Measurements from ENCODE around the gene TP73. TPM values are rescaled to one million over a fixed set of nuclear protein-coding genes. Genes with fewer than 3 reads are reported as not detected.

TP73 gene
- polyA plus RNA-seq, 1 donor from 2014 or later: 0.88 TPM

DNA sequence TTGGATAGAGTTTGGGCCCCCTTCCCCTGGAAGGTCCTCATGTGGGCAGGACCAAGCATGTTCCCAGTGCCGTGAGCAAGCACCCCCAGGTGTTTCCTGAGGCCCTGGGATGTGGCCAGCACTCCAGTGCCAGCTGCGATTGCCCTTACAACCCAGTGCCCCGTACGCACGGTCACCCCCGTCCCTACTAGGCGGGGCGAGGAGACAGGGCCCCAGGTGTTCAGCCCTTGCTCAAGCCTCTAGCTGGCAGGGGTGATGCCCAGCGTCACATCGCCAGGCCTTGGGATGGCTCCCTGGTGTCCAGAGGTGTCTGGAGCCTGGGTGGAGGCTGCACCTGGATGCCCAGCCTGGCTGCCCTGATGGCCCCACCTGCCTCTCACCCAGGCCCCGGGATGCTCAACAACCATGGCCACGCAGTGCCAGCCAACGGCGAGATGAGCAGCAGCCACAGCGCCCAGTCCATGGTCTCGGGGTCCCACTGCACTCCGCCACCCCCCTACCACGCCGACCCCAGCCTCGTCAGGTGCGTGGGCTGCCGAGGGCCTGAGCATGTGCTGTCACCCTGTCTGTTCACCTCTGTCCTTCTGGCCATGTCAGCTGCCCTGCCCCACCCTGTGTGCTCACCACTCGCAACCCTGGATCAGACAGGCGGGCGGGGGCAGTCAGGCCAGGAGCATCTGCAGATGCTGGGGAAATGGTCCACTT is 78.4 kb downstream of the TP73 start:
- H3K27me3 Mint-ChIP-seq: no peaks in the 10 kb centered on the region
- no peak overlapping the region for H3K27ac Mint-ChIP-seq
- H3K4me1 Mint-ChIP-seq: no peaks in the 10 kb centered on the region
- no peak overlapping the region for H3K4me3 Mint-ChIP-seq
- peaks cover 2% of the 10 kb centered on the region for H3K36me3 Mint-ChIP-seq
- no peaks in the 10 kb centered on the region for H3K9me3 Mint-ChIP-seq

DNA sequence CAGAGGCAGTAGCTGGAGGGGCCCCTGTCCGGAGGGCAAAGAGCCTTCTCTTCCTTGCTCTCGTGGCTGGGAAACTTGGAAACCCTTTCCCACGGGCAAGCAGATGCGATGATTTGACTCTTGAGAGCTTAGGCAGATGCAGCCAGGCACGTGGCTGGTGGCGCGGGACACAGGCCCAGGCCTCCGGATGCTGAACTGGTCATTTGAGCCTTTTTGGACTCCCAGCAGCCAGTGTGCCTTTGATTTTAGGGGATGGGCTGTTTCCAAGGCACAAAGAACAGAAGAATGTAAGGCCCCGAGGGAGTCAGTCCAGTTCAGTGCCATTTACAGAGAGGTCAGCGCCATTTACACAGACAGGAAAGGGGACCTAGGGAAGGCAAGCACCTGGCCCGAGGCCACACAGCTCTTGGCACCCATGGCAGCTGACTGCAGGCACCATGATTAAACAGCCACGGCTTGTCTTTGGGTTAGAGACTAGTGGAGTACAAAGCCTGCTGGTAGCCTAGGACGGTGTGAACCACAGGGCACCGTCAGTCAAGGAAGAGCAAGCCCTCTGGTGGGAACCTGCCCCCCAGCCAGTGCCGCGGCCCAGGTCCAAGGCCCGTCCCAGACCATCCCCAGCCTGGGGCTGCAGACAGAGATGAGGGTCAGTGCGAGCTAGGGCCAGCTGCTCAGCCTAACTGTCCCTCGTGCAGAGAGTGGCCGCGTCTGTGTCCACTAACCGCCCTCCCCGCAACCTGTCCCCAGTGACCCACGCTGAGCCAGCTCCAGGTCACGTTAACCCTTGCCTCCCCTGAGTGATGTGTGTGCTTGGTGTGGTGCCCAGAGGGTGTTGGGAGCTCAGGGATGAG is 79.5 kb downstream of the TP73 start:
- H3K4me3 Mint-ChIP-seq: no peak overlapping the region
- H3K27me3 Mint-ChIP-seq: no peaks in the 10 kb centered on the region
- H3K36me3 Mint-ChIP-seq: peaks cover 2% of the 10 kb centered on the region
- H3K9me3 Mint-ChIP-seq: no peaks in the 10 kb centered on the region
- no peak overlapping the region for H3K27ac Mint-ChIP-seq
- no peaks in the 10 kb centered on the region for H3K4me1 Mint-ChIP-seq

DNA sequence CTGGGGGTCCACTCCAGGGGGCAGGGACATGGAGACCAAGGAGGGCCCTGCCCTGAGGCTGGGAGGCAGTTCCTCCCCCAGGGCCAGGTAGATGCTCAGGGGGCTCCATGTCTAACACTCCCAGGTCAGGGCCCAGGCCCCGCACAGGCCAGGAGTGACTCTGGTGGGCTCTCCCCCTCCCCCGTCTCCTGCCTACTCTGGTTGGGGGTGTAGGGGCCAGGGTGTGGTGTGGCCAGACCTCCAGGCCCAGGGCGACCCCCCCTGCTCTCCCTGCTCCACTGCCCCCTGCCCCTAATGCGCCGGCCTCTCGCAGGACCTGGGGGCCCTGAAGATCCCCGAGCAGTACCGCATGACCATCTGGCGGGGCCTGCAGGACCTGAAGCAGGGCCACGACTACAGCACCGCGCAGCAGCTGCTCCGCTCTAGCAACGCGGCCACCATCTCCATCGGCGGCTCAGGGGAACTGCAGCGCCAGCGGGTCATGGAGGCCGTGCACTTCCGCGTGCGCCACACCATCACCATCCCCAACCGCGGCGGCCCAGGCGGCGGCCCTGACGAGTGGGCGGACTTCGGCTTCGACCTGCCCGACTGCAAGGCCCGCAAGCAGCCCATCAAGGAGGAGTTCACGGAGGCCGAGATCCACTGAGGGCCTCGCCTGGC is 80.2 kb downstream of the TP73 start:
- Mint-ChIP-seq H3K4me3 (no peak overlapping the region), H3K4me1 (no peaks in the 10 kb centered on the region), H3K27me3 (no peaks in the 10 kb centered on the region), H3K9me3 (no peaks in the 10 kb centered on the region), H3K27ac (no peak overlapping the region), H3K36me3 (peaks cover 4% of the 10 kb centered on the region)

DNA sequence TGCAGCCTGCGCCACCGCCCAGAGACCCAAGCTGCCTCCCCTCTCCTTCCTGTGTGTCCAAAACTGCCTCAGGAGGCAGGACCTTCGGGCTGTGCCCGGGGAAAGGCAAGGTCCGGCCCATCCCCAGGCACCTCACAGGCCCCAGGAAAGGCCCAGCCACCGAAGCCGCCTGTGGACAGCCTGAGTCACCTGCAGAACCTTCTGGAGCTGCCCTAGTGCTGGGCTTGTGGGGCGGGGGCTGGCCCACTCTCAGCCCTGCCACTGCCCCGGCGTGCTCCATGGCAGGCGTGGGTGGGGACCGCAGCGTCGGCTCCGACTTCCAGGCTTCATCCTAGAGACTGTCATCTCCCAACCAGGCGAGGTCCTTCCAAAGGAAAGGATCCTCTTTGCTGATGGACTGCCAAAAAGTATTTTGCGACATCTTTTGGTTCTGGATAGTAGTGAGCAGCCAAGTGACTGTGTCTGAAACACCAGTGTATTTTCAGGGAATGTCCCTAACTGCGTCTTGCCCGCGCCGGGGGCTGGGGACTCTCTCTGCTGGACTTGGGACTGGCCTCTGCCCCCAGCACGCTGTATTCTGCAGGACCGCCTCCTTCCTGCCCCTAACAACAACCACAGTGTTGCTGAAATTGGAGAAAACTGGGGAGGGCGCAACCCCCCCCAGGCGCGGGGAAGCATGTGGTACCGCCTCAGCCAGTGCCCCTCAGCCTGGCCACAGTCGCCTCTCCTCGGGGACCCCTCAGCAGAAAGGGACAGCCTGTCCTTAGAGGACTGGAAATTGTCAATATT is 81.0 kb downstream of the TP73 start:
- Mint-ChIP-seq H3K9me3 (no peaks in the 10 kb centered on the region), H3K4me1 (no peaks in the 10 kb centered on the region), H3K36me3 (peaks cover 4% of the 10 kb centered on the region), H3K4me3 (no peak overlapping the region), H3K27me3 (no peaks in the 10 kb centered on the region), H3K27ac (peak overlapping the region in 1 of 3 donors; percentile 16)

DNA sequence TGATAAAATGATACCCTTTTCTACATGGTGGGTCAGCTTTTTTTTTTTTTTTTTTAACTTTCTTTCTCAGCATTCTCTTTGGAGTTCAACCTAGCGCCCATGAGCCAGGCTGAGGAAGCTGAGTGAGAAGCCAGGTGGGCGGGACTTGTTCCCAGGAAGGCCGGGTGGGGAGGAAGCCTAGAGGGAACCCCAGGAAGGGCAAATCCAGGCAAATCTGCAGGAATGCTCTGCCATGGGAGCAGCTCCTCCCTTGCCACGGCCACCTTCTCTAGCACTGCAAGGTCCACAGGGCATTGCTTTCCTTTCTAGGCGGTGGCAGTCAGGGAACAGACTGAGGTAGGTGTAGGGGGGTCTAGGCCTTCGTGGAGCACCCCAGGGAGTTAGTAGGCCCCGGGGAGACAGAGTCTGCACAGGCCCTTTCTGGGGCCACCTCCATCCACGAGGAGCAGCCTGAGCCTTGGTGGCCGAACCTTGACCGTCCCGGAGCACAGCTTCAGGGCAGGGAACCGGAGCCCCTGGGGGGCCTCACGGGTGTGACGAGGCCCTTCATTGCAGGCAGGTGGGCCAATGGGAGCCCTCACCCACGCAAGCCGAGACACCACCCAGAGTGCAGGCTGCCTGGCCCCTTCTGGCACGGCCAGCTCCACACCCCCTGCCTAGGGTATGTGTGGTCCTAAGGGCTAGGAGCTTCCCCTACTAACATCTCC is 81.7 kb downstream of the TP73 start:
- H3K27ac Mint-ChIP-seq: no peak overlapping the region
- no peaks in the 10 kb centered on the region for H3K27me3 Mint-ChIP-seq
- no peaks in the 10 kb centered on the region for H3K4me1 Mint-ChIP-seq
- H3K9me3 Mint-ChIP-seq: no peaks in the 10 kb centered on the region
- H3K36me3 Mint-ChIP-seq: peaks cover 2% of the 10 kb centered on the region
- H3K4me3 Mint-ChIP-seq: no peak overlapping the region

DNA sequence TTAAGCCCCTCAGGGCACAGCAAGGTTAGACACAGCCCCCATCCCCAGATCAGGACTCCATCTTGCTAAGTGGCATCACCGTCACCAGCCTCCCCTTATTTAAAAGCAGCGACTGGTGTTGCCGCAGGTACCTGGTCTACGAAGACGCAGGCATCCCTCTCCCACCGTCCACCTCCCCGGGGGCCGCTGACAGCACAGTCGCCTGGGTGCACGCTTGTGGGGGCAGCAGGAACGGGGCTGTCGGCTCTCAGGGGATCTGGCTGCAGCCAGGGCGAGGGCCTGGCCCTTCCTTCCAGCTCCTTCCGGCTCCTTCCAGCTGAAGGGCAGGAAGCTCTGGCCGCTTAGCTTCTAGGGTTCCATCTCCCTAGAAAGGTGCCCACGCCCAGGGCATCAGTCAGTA is 82.3 kb downstream of the TP73 start:
- Mint-ChIP-seq H3K4me3 (no peak overlapping the region), H3K4me1 (no peaks in the 10 kb centered on the region), H3K27ac (no peak overlapping the region), H3K9me3 (no peaks in the 10 kb centered on the region), H3K36me3 (peaks cover 2% of the 10 kb centered on the region), H3K27me3 (no peaks in the 10 kb centered on the region)

DNA sequence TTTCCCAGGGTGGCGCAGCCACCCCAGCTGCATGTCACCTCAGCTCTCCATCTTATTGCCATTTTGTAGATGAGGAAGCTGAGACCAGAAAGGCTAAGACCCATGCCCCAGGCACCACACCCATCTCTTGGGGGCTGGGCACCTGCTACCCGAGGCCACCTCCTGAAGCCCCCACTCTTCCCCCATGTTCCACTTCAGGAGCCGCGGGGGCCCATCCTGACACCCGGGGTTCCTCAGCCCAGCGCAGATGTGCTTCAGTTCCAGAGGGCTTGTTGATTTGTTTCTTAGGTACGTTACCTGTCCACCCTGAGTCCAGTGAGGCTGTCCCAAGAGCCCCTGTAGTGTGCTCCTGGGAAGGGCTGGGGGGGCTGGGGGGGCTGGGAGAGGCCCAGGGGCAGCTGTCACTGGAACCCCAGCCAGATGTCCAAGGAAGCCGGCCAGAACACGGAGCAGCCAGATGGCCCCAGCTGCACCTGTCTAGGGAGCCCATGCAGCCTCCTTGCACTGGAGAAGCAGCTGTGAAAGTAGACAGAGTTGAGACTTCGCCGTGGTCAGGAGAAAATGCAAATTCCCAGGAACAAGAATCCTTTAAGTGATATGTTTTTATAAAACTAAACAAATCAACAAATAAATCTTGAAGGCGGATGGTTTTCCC is 82.8 kb downstream of the TP73 start:
- no peaks in the 10 kb centered on the region for H3K9me3 Mint-ChIP-seq
- no peaks in the 10 kb centered on the region for H3K4me1 Mint-ChIP-seq
- no peak overlapping the region for H3K27ac Mint-ChIP-seq
- no peak overlapping the region for H3K4me3 Mint-ChIP-seq
- H3K36me3 Mint-ChIP-seq: peaks cover 2% of the 10 kb centered on the region
- no peaks in the 10 kb centered on the region for H3K27me3 Mint-ChIP-seq

DNA sequence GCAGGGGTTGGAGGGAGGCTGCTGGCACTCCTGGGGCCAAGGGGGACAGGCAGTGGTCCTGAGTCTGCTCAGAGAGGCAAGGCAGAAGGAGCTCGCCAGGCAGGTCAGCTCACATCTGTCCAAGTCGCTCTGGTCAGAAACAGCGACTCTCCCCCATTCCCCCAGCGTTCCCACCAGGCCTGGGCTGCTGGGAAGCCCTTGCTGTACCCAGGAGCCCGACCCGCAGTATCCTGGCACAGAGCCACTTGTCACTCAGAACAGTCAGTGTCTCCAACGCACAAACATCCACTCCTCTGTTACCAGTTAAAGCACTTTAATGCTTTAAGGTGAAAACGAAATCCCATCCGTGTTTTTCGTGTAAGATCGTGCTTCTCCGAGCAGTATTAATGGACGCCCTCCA is 83.4 kb downstream of the TP73 start:
- Mint-ChIP-seq H3K9me3 (no peaks in the 10 kb centered on the region), H3K36me3 (peaks cover 2% of the 10 kb centered on the region), H3K27me3 (no peaks in the 10 kb centered on the region), H3K4me3 (no peak overlapping the region), H3K27ac (peak overlapping the region in 1 of 3 donors; percentile 45), H3K4me1 (no peaks in the 10 kb centered on the region)

DNA sequence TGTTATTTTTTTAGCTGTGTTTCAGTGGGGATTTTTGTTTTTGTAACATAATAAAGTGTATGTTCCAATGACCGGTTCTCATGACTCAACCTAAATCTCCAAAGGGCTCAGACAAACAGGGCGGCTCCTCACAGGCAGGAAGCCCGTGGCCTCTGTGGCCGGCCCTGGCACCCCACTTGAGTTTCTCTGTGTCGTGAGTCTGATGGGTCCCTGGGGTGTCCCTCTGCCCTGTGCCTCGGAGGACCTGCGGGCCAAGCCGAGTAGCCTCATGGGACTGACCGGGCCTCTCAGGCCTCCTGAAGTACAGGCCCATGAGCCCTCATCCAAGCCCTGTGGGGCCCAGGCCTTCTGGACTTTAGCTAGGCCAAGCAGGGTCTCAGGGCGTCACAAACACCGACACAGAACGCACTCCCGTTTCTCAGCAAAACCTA is 83.8 kb downstream of the TP73 start:
- H3K27ac Mint-ChIP-seq: peak overlapping the region in 1 of 3 donors; percentile 45
- H3K36me3 Mint-ChIP-seq: peaks cover 2% of the 10 kb centered on the region
- no peaks in the 10 kb centered on the region for H3K27me3 Mint-ChIP-seq
- no peaks in the 10 kb centered on the region for H3K9me3 Mint-ChIP-seq
- H3K4me1 Mint-ChIP-seq: no peaks in the 10 kb centered on the region
- no peak overlapping the region for H3K4me3 Mint-ChIP-seq

DNA sequence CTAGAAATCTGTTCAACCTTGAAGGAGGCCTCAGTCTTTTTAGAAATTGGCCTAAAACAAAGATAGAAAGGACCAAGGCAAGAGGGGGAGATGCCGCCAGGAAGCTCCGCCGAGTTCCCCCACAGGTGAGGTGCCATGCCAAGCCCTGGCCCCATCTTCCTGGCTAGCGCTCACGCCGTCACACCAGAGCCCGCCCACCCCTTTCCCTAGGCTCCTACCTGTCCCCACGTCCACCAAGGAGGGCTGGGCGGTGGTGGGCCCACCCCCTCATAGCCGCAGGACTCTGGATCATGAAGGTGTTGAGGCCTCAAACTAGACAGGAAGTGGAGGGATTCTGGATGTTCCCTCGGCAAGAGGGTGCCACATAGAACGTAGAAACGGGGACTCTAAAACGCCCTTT is 84.4 kb downstream of the TP73 start:
- Mint-ChIP-seq H3K4me1 (peaks cover 0 to 2% (median 0%) of the 10 kb centered on the region in 3 donors), H3K9me3 (no peaks in the 10 kb centered on the region), H3K4me3 (no peak overlapping the region), H3K27ac (no peak overlapping the region), H3K27me3 (no peaks in the 10 kb centered on the region), H3K36me3 (peaks cover 5% of the 10 kb centered on the region)

DNA sequence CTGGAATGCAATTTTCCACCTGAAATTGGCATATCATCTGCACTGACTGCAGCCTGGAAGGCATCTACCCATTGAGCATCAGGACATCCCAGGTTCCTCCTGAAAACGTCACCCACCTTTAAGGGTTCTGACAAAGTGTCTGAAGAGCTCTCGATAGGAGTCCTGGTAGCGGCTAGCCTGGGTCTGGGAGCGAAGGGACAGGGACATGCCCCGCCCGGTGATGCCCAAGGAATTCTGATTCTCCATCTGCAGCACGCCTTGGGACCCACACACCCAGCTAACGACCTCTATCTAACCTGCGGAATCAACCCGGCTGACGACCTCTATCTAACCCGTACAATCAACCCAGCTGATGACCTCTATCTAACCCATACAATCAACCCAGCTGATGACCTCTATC is 86.6 kb downstream of the TP73 start:
- H3K9me3 Mint-ChIP-seq: no peaks in the 10 kb centered on the region
- H3K27ac Mint-ChIP-seq: no peak overlapping the region
- peaks cover 5% of the 10 kb centered on the region for H3K36me3 Mint-ChIP-seq
- H3K4me1 Mint-ChIP-seq: peaks cover 0 to 8% (median 2%) of the 10 kb centered on the region in 3 donors
- H3K27me3 Mint-ChIP-seq: no peaks in the 10 kb centered on the region
- no peak overlapping the region for H3K4me3 Mint-ChIP-seq

DNA sequence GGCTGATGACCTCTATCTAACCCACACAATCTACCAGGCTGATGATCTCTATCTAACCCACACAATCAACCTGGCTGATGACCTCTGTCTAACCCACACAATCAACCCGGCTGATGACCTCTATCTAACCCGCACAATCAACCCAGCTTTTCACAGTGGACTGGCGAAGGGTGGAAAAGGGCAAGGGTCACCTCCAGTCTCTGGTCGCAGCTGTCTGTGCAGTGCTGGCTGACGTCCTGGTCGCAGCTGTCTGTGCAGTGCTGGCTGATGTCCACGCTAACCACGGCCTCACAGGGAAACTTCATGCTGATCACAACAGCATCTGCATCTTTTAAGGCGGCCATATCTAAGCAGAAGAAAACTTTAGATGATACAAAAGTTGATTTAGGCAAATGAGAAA is 87.7 kb downstream of the TP73 start:
- peaks cover 5% of the 10 kb centered on the region for H3K36me3 Mint-ChIP-seq
- H3K27me3 Mint-ChIP-seq: no peaks in the 10 kb centered on the region
- peaks cover 0 to 8% (median 4%) of the 10 kb centered on the region in 3 donors for H3K4me1 Mint-ChIP-seq
- H3K4me3 Mint-ChIP-seq: no peak overlapping the region
- H3K27ac Mint-ChIP-seq: no peak overlapping the region
- H3K9me3 Mint-ChIP-seq: no peaks in the 10 kb centered on the region

DNA sequence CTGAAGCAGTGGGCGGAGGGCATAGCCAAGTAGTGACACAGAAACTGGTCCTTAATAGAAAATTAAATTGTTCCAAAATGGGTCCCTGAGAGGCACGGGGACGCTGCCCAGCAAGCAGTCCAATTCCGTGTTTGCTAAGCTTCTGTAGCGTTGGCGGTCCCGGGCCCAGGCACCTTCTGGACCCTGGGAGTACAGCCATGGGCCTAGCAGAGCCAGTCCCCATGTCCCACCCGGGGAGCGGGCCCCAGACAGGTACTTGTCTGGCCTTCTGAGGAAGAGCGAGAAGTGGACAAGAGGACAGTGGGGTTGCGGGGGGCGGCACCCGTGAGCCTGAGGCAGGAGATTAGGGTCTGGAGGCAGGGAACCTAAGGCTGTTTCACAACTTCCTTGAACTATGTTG is 88.4 kb downstream of the TP73 start:
- H3K36me3 Mint-ChIP-seq: peaks cover 5% of the 10 kb centered on the region
- no peak overlapping the region for H3K4me3 Mint-ChIP-seq
- peaks cover 0 to 14% (median 7%) of the 10 kb centered on the region in 3 donors for H3K4me1 Mint-ChIP-seq
- peak overlapping the region in 1 of 3 donors; percentile 46 for H3K27ac Mint-ChIP-seq
- no peaks in the 10 kb centered on the region for H3K9me3 Mint-ChIP-seq
- no peaks in the 10 kb centered on the region for H3K27me3 Mint-ChIP-seq
